GM21723 (cell line): ENCODE data around the gene FOXL3.

Experiments used
- ATAC-seq: cut with Tn5 transposase; IDR thresholded peaks from one replicate; pipeline ENCODE4 v1.9.1; 2021; ENCODE audit warnings: mild to moderate bottlenecking, moderate library complexity; ENCODE audit not compliant: unreplicated experiment

FOXL3 gene

DNA sequence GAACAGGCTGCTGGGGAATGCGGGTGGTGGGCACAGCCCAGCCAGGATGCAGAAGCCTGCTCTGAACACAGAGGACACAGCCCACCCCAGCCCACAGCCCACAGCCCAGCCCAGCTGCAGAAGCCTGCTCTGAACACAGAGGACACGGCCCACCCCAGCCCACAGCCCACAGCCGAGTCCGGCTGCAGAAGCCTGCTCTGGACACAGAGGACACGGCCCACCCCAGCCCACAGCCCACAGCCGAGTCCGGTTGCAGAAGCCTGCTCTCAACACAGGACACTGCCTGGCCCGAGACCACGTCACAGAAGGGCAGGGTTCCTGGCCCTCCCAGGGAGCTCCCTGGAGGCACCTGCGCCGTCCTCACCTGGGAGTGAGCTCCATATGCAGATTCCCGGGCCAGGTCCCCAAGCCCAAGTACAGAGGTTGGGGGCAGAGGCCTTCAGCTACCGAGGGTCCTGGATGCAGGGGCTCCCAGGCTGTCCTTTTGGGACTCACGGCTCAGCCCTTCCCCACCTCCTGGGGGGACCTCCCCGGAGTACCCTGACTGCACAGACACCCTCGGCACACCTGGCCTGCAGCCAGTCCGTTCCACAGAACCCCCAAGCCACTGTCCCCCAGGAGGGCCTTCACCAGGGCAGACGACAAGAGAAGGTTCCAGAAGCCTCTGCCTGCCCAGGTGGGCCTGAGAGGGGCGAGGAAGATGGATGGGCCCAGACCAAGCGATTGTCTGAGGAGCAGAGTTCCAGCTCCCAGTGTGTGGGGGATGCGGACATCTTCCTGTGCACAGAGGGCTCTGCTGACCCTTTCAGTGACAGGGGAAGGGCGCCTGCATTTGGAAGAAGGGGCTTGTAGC, 23.7 kb upstream of the FOXL3 start:
- no peak for ATAC-seq

- no peak for ATAC-seq
These were observed 22.8 kb upstream of the FOXL3 start for GRCh38 chr7:266851-267840.

GRCh38 chr7:268991-269390, 21.0 kb upstream of the FOXL3 start:
- ATAC-seq: no peak

DNA sequence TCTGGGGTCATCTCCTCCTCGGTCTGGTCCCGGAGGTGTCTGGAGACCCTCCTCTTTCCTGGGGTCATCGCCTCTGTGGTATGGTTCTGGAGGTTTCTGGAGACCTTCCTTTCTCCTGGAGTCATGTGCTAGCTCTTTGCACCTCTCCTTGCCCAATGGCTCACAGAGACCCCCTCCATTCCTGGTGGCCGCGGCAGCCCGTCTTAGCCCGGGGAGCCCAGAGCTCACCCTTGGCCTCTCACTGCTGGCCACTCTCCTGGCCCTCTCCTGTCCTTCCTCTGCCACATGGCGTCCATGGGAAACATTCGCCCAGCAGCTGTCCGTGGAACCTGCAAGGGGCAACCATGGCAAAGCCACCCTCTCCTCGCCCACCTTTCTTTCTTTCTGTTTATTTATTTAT, 20.2 kb upstream of the FOXL3 start:
- no peak for ATAC-seq

DNA sequence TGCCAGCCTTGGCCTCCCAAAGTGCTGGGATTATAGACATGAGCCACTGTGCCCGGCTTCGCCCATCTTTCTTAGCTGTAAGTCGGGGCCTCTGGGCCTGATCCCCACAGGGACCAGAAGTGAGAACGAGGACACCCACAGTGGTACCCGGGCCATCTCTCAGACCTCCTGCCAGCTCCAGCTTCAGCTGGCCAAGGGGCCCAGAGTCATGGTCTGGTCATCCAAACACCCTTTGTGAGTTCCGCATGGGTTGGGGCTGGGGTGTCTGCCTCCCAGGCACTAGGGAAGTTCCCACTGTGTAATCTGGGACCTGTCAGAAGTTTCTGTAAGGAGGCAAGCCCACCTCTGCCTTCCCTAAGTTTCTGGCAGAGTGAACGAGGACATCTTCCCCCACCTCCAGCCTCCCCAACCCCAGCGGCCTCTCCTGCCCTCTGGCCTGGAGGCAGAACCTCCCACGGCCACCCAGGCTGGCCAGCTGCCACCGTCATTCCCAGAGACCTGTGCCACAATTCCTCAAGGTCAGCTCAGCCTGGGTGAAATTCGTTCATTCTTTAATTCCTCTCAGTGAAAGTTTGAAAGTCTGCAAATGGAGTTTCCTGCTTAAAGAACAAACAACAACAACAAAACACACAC, 19.5 kb upstream of the FOXL3 start:
- no peak for ATAC-seq

DNA sequence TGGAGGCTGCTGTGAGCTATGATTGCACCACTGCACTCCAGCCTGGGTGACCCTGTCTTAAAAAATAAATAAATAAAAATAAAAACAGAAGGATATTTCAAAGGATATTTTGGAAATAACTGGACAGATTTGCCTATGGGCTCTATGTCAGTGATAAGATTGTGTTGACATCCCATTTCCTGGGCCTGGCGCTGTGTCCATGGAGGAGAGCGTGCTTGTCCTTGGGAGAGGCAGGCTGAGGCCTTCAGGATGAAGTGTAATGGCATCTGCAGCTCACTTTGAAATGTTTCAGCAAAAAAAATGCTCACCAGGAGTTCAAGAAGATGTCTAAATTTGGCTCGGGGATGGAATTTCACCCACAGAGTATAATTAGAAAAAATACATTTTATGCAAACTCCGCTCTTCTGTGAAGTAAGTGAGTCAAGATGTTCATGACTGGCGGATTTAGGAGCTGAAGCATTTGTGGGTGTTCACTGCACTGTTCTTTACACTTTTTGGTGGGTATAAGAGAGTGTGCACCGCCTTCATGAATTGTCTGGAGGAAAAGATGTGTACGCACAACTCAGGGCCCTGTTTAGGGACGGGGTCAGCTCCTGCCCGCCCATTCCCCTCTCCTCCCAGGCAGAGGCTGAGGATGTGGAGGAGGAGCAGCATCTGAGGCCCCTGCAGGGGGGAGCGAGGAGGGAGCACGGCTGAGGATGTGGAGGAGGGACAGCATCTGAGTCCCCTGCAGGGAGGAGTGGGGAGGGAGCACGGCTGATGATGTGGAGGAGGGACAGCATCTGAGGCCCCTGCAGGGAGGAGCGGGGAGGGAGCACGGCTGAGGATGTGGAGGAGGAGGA, 18.5 kb upstream of the FOXL3 start:
- no peak for ATAC-seq

DNA sequence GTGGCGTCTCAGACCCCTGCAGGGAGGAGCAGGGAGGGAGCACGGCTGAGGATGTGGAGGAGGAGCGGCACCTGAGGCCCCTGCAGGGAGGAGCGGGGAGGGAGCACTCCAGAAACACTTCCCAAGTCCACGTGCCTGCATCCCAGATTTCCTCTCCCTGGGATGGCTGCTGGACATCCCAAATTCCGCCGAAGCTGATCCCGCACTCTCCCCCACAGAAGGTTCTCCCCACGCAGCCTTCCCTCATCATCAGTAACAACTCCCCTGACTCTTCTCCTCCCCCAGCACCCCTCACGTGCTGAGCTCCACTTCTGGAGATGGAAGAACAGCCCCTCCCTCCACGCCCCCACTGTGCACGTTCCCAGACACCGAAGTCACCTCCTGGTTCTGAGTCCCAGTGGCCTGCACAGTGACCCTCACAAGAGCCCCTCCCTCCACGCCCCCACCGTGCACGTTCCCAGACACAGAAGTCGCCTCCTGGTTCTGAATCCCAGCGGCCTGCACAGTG, 17.8 kb upstream of the FOXL3 start:
- ATAC-seq: no peak

DNA sequence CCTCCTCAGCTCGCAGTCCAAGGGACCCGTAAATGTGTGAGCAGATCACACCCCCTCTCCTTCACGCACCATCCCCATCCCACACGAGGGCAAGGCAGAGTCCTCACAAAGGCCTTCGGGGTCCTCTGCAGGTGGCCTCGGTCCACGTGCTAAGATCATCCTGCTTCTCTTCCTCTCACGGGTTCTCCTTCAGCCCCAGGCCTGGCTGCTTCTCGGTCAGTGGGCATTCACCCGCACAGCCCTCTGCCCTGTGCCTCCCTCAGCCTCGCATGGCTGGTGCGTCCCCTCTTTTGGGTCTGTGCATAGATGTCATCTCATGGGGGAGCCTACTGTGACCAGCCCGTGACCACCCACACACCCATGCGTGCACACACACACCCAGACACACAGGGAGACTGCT, 17.3 kb upstream of the FOXL3 start:
- ATAC-seq: no peak

DNA sequence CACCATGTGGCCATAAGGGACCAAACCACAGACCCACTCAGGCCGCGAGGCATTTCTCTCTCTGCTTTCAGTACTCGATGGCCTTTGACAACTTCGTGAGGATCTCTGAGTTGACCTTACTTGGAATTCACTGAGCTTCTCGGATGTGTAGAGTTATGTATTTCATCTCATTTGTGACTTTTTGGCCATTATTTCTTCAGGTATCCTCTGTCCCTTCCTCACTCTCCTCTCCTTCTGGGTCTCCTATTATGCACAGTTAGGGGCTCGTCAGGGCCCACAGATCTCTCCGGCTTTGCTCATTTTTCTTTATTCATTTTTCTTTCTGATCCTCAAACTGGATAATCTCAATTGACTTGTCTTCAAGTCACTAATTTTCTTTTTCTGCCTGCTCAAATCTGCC, 16.6 kb upstream of the FOXL3 start:
- no peak for ATAC-seq

- ATAC-seq: no peak
These were observed 15.7 kb upstream of the FOXL3 start for GRCh38 chr7:274266-274665.

GRCh38 chr7:276230-276835, 13.6 kb upstream of the FOXL3 start:
- no peak for ATAC-seq

DNA sequence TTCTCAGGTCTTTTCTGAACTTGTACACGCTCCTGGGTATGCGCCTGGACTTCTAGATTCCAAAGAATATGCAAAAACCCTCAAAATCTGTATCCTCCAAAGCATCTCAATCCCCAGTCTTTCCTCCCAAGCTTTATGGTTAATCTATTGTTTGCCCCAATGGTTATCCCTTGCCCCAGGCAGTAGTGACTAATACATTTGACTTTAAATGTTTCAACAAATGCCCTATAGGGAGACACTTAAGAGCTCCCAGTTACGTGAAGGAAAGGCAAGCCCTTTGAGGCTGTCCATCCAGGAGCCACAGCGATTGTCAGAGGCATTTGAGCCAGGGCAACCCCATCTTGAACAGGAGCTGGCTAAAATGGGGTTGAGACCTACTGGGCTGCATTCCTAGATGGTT, 12.7 kb upstream of the FOXL3 start:
- ATAC-seq: no peak

- ATAC-seq: no peak
These were observed 11.9 kb upstream of the FOXL3 start for GRCh38 chr7:278081-278480.

DNA sequence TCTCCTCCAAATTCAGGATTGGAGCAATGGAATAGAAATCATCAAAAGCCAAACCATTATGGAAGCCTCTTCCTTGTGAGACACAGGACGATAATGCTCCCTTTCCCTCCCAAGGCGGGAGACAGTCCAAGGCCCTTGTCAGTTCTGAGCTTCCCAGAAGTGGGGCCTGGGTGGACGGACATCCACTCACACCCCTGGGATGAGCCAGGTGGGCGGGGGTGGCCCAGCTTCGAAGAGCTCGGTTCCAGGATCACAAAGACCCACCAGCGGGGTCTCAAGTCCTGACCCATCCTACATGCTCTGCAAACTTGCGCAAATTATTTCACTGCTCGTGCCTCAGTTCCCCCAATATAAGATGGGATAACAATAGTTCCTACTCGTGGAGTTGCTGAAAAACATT, 10.1 kb upstream of the FOXL3 start:
- no peak for ATAC-seq

DNA sequence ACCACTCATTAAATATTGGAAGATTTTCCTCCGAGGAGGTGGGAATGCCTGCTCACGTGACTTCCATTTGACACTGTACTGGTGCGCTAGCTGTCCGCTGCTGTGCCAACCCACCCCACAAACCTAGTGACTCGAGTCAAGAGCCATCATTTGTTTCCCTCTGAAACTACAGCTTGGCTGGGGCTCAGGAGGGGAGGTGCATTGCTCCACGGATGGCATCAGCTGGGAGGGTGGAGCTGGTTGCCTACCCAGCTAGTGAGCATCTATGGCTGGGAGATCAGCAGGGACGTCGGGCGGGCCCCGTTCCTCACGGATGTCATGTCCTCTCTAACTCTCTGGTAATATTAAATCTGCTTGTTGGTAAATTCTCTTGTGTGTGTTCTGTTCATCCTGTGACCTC, 9.5 kb upstream of the FOXL3 start:
- ATAC-seq: no peak

DNA sequence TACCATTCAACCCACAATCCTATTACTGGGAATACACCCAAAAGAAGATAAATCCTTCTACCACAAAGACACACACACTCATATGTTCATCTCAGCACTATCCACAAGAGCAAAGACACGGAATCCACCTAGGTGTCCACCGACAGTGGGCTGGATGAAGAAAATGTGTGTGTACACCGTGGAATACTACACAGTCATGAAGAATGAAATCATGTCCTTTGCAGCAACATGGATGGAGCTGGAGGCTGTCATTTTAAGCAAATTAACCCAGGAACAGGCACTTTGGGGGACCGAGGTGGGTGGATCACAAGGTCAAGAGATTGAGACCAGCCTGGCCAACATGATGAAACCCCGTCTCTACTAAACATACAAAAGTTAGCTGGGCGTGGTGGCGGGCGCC, 8.3 kb upstream of the FOXL3 start:
- ATAC-seq: no peak

DNA sequence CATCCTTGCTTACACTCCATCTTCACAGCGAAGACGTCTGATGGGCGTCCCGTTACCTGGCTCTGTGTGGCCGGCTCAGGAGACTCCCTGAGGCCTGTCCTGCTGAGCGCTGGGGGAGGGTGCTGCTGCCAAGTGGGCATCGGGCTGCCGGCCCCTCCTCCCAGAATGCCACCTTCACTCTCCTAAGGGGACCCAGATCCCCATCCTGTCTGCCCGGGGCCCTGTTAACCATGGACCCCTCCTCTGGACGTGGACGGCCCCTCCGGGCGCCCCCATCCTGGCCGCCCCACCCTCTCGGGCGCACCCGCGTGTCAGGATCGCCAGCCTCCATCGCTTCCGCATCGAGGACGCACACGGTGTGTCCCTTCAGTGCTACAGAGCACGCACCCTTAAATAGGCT, 7.3 kb upstream of the FOXL3 start:
- ATAC-seq: no peak

- no peak for ATAC-seq
These were observed 4.9 kb upstream of the FOXL3 start for GRCh38 chr7:284762-285722.

DNA sequence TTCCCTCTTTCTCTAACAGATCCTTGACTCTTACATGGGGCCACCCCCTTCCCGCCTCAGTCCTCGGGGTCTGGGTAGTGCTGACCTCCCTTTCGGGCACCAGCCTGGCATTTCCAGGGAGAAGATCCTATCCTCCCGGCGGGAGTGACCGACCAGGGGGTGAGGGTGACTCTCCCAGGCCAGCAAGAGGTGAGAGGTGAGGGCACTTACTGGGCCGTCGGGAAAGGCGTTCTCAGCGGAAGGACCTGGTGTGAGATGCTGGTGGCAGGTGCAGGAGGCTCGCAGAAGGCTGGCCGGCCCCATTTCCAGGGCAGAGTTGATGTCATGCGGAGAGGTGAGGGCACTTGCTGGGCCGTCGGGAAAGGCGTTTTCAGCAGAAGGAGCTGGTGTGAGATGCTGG, 4.2 kb upstream of the FOXL3 start:
- ATAC-seq: no peak
